HG02623 (cell line): ENCODE data around the gene LDLRAD4.

ENCODE experiments used
- ATAC-seq: cut with Tn5 transposase; IDR thresholded peaks from one replicate; pipeline ENCODE4 v1.9.1; 2021; ENCODE audit warnings: moderate library complexity; ENCODE audit not compliant: unreplicated experiment

Gene LDLRAD4

DNA sequence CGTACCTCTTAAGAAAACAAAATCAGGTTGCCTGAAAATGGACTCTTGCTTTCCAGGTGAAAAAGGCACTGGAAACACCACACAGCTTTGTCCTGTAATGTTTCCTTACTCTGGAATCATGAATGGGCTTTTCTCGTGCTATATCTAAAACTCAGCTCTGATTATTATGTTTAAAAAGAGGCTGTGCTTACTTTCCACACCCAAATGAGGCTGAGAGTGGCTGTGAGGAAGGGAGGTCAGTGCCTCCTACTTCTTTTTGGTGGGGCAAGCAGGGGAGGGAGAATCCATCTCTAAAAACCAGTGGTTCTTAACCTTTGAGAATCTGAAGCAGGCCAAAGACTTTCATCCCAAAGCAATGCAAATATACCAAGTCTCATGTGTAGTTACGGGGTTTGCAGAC lies 359.2 kb downstream of the LDLRAD4 start:
- no peak for ATAC-seq

DNA sequence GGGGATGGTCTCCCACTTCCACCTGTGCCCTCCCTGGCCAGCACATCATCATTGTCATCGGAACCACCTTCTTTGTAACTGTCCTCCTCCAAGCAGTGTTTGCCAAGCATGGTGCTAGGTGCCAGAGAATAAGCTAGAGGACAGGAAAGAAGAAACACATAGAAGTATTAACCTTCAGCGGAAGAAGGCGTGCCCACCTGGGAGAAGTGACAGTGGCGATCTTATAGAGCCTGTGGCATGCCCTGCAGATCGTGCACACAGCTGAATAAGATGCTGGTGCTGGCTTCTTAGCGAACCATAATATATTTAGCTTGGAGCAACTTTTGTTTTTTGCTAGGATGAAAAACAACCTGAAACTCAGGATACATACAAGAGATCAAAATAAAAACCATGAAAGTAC lies 359.8 kb downstream of the LDLRAD4 start:
- no peak for ATAC-seq

DNA sequence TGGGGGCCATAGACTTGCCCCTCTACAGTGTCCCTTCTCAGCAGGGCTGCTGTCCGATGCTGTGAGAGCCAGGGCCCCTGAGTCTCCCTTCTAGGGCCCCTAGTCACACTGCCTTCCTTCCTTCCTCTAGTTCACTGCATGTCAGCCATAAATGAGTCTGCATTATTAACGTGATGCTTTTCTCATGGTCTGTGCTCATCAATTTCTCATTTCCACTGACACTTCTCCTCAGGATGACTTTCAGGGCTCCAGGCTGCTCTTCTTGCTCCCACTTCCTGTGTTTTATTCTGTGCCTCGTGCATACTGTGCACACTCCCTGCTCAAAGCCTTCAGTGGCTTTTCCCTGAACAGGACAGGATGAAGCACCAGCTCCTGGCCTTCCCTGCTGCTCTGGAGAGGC lies 361.3 kb downstream of the LDLRAD4 start:
- ATAC-seq, result no peak

DNA sequence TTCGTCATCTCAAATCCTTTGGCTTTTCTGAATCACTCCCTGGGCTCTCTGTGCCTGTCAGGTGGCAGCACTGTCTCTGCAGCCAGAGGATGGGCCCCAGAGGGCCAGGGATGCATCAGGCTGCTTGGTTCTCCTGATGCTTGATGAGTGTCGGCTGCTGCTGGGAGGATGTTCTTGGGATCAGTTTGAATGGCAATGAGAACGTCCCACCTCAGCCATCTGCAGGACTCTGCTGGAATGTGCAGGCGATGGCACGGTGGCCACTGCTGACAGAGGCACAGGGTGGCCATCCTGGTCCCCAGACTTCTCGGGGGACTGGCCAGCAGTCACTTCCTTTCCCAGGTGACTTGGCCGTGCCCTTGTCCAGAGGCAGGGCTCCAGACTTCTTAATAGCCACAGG lies 361.8 kb downstream of the LDLRAD4 start:
- no peak for ATAC-seq

DNA sequence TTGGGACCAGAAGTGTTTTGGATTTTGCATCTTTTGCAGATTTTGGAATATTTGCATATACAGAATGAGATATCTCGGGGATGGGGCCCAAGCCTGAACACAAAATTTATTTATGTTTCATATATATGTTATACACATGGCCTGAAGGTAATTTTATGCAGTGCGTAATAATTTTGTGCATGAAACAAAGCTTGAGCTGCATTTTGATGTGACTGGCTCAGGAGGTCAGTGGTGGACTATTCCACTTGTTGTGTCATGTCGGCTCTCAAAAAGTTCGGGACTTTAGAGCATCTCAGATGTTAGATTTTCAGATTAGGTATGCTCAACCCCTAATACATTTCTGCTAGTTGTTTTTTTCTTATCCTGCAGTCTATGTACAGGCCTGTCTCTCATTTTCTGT lies 362.4 kb downstream of the LDLRAD4 start:
- ATAC-seq, result no peak

DNA sequence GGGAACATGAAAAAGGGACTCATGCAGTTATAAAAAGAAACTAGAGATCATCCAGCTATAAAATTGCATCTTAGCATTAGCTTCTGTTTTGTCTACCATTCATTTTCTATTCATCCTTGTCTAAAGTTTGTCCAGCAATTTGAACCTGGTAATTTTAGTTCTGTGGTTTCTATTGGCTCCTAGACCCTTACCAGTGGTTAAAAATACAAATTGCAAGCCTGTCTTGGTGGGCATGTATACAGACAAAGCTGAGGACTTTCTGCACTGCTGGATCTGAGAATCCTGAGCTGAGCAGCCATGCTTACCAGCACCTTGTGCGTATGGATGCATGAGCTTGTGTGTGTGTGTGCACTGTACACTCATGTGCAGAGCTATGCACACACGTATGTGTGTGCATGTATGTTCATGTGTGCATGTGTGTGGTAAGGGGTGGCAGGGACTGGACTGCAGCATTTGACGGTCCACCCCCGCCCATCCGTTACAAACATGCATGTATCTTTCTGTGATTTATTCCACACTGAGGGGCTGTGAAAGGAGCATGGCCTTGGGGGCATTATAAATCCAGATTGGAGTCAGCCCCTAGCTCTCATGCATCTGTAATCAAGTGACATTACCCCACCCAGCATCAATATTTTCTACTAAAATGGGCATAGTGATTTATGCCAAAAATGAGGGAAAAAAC lies 363.1 kb downstream of the LDLRAD4 start:
- no peak for ATAC-seq

DNA sequence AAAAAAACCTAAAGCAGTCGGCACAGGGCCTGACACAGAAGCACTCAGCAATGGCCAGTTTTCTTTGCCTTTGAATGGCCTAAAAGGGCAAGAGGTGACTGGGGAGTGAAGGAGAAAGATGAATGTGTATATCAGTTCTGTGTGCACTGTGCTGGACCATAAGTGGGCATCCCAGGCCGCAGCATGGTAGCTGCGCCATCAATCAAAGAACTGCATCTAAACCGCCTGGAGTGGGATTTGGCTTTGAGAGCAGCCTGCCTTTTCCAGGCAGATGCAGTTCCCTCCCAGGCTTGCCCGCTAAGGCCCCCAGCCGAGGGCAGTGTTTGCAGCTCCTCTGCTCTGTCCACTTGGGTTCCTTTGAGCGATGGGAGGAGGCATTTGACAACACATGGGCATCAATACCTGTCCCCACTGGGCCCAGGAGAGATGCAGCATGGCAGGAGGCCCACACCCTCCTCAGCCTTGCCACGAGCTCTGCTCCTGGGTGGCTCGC lies 363.7 kb downstream of the LDLRAD4 start:
- ATAC-seq, result no peak

DNA sequence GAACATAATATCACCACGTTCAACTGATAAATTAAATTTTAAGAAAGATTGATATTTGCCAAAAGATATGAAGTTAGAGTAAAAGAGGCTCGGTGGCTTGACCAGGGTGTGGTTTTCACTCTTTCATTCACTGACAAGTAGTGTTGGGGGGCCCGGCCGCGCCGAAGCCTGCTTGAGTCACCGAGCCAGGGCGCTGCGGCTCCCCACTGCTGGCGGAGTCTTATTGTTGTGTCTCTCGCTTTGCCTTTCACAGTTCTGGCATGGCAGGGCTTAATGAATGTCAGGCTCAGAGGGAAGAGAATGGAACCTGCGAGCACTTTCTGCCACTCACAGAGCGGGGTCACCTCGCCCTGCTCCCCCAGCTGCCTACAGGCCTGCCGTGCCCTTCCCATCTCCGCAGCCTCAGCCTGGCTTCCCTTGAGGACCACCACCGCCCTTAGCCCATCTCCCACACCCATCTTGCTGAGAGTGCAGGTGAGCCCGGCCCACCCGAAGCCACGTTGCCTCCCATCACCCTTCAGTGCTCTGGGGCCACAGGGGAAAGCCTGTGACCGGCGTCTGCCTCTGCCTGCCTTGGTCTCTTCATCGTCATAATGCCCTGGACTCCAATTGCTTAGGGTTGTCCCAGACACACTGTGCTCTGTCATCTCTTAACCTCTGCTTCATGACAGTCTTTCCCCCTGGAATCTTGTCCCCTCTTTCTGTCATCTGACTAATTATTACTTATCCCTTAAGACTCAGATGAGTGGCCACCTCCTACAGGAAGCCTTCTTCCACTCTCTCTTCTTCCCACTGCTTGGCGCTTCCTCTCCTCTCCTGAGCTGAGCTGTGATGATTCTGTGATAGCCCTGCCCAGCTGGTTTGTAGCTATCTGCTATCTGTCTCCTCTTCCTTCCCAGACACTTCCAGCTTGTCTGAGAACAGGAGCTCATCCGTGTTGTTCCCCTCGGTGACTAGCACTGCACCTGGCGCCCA lies 365.3 kb downstream of the LDLRAD4 start:
- no peak for ATAC-seq

DNA sequence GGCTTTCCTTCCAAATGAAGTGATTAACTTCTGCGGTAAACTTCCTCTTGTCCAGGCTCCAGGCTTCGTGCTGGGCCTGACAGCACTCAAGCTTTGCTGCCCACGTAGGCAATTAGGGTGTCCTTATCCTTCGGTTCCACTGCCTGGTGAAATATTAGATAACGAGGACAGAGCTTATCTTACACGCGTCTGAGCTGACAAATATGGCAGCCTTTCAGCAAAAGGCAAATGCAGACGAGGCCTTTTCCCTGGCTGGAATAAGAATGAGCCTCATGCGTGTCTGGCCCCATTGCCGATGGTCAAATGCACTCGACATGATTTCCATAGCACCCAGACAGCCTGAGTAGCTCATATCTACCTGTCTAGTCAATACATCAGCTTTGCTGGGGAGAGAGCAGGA lies 366.3 kb downstream of the LDLRAD4 start:
- ATAC-seq, result no peak

DNA sequence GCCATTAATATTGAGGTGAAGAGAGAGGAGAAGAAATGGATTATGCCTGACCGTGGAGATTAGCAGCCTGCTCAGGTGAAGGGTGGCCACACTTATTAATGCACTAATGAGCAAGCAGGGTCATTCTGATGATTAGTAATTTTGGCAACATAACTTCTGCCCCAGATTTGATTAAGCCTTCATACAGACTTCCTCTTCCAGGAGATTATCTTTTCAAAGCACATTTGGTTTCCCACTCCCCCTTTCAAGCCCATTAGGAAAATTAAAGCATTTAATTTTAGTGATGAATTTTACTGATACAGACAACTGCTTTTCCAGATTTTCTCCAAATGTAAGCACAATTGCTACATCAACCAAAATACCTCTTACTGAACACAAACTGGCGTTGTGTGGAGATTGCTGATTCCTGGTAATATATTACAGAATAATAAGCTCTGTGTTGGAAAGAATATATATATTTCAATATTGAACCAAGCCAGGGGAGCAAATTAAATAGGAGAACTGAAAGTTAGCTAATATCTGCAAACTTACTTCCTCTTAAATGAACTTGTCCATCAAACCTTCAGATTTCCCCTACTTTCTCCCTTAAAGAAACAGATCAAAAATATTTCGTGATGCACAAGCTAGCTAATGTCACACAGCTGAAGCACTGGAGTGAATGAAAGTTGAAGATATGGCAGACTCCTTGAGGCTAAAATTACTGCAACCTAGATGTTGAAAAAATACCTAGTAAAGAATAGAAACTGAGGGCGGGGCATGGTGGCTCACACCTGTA lies 367.0 kb downstream of the LDLRAD4 start:
- ATAC-seq, result no peak

DNA sequence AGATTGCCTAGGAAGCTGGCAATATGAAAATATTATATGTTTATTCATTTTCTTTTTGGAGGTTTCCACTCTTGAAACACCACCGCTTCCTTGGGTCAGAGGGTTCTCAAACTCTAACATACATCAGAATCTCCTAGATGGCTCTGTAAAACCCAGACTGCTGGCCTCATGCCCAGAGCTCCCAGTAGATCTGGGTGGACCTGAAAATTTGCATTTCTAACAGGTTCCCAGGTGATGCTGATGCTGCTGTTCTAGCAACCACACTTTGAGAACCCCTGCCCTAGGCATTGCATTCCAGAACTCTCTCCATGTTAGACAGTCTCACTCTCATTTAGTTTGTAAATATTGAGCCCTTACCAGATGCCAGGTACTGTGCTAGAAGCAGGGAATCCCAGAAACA lies 368.4 kb downstream of the LDLRAD4 start:
- no peak for ATAC-seq

DNA sequence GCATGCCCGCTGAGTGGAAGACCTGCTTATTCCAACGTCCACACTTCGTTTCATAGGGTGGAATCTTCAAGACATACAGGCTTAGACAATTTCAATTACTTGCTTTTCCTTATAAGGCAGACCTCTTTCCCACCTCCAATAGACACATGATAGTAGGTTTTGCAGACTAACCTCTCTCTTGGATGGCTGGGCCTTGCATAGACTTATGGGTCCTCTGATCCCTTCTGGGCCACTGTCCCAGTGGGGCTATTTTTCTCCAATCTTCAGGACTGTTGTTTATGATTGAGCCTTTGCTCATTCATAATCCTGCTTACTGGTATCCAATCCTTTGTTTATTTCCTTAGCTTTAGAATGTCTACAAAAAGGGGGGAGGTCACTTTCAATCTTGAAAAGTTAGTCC lies 368.9 kb downstream of the LDLRAD4 start:
- ATAC-seq, result no peak

DNA sequence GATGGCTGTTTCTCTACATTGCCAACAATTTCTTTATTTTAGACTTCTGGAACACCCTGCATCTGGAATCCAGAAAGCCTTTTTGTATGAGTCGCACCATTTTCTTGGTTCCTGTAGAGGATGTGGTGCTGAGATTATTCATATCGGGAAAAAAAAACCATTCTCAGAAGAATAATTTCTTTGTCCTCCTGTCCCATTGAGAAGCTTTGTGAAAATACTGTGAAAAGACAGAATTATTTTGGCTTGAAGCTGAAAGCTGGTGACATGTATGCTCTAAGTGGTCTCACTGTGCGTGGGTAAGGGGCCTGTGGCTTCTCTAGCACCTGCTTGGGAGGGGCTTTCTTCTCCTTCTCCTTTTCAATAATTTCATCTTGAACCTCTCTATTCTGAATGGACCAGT lies 369.4 kb downstream of the LDLRAD4 start:
- ATAC-seq, result no peak

DNA sequence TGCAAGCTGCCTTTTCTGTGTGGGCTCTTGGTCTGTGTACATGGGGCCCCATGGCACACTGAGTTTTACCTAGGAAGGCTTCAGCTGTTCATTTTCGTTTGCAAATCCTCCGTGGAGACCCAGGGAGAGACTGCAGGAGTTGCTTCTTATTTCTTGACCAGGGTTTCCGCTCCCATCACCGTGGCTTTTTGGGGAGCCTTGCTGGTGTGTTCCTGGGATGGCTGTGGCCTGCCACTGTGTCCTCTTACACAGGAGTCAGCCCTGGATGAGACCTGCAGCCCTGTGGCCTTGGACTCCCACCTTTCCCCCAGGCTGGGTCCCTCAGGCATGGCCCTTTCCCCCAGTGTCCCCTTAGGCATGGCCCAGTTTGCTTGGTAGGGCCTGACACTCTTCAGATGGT lies 370.8 kb downstream of the LDLRAD4 start:
- no peak for ATAC-seq

DNA sequence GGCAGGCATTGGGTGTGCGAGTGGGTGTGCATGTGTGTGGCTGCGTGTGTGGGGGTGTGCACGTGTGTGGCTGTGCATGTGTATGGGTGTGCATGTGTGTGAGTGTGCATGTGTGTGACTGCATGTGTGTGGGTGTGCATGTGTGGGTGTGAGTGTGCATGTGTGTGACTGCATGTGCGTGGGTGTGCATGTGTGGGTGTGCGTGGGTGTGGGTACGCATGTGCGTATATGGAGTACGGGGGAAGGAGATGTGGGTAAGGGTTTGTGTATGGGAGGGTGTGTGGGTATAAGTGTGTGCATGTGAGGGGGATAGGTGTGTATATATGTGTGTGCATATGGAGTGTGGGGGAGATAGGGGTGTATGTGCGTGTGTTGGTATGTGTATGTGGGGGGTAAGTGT lies 371.4 kb downstream of the LDLRAD4 start:
- no peak for ATAC-seq

DNA sequence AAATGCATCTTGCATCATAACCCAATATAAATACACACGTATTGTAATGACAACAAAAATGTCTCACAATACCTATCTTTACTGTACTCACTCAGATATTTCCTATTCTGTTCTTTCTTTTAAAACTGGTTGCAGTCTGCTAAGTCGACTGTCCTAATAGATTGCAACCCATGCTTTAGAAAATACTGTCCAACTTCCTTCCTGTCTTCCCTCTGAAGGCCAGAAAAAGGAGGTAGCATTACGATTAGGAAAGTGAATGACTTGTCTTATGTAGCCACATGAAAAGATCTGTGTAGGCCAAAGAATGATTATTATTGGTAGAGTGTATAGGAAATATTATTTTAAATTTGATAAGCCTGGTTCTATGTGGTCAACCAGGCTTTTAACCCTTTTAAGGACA lies 373.7 kb downstream of the LDLRAD4 start:
- no peak for ATAC-seq

DNA sequence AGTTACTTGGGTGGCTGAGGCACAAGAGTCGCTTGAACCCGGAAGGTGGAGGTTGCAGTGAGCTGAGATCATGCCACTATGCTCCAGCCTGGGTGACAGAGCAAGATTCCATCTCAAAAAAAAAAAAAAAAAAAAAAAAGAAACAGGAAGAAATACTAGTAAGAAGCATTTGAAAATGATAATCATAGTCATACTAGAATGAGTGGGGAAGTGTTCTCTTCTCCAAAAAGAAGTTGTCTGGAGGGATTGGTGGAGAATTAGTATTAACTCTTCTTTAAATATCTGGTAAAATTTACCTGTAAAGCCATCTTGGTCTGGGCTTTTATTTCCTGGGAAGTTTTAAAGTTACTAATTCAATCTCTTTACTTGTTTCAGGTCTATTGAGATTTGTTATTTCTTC lies 376.0 kb downstream of the LDLRAD4 start:
- no peak for ATAC-seq

DNA sequence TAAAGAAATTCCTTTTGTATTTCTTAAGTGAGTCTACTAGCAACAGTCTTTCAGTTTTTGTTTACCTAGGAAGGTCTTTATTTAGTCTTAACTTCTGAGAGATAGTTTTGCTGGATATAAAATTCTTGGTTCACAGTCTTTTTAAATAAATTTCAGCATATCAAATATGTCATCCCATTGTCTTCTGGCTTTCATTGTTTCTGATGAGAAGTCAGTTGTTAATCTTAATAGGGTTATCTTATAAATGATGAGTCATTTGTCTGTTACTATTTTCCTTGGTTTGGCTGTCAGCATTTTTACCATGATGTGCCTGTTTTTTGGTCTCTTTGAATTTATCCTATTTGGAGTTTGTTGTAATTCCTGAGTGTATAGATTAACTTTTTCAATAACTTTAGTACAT lies 378.5 kb downstream of the LDLRAD4 start:
- no peak for ATAC-seq

DNA sequence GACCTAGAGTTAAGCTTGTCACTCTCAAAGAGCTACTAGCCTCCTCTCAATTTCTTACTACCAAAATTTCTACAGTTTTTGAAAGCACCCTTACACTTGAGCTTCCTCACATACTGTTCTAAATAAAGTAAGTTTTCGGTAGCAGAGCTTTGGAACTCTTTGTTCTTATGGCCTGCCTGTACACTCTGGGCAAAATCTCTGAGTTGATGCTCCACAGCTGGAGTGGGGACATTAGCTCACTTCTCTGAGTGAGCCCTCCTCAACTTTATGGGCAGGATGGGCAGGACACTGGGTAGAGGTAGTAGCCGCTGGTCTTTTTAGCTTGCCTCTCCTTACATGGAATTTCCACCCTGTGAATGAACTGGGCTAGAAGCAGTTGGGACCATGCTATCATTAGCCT lies 380.0 kb downstream of the LDLRAD4 start:
- ATAC-seq, result no peak

DNA sequence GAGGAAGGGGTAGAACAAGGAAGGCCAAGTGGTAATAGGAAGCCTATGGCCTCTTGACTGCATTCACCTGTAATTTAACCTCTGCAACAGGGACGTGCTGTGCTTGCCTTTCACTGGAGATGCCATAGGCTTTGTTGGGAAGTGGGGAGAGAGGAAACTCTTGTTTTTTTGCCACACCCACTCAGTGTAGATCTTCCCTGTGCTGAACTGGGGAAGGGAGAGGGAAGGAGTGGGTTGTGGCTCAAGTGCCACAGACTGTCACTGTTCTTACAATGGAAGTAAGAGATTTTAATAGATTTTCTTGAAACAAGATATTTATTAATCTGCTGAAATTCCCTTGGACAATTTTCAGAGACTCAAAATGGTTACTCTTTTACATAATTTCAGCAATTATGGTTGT lies 380.5 kb downstream of the LDLRAD4 start:
- ATAC-seq, result no peak

DNA sequence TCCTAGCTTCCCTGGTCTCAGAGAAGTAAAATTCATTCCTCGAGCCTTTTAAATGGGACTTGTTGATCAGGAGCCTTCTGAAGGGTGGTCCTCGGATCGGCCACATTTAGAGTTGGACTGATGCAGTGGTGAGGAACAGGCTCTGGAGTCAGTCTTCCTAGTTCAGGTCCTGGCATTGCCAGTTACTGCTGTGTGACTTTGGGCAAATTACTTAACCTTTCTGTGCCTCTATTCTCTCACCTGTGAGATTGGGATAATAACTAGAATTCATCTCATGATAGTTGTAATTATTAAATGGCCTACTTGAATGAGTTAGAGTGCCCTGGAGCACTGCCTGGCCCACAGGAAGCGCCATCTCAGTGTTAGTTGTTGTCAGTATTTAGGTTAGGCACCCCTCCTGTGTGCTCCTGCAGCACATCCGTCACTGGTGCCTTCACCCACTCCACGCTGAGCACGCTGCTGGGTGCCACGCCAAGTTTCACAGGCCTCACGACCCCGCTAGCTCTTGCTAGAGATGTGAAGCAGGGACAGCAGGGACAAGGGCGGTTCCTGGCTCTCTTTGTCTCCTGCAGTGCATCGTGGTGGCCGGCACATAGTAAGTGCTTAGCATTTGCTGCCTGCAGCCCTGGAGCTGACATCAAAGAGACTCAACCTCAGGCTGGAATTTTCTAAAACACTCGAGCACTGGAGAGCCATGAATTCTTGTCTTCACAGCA lies 384.9 kb downstream of the LDLRAD4 start:
- ATAC-seq, result no peak
